CD4-positive, alpha-beta T cell (primary cell): ENCODE measurements around the gene RXFP3. TPM values are rescaled to one million over a fixed set of nuclear protein-coding genes. Genes with fewer than 3 reads are reported as not detected.

Experiments used
- ATAC-seq: fragments of 200-7000 bp; cut with Tn5 transposase; one replicate; pipeline ENCODE4 v1.10.0; 2022; ENCODE audit warnings: mild to moderate bottlenecking; ENCODE audit not compliant: poor library complexity
- CTCF ChIA-PET: fragments of 350-600 bp; sonication (Branson Sonifier 250); formaldehyde crosslinking; loops from one replicate; lab custom pipeline; 2021; ENCODE audit warnings: antibody characterized with exemption, inconsistent platforms; lab: Charles Lee
- POLR2A ChIA-PET: fragments of 350-600 bp; sonication (Branson Sonifier 250); formaldehyde crosslinking; loops from one replicate; lab custom pipeline; 2021; ENCODE audit warnings: antibody characterized with exemption, inconsistent platforms; lab: Charles Lee
- DNase-seq, 14 experiments: peaks; one replicate each; pipeline ENCODE4 v3.0.0-alpha.2; 2013 to 2020; ENCODE audit warnings: mixed read lengths in 2 of 14
- H3K27ac ChIP-seq, 2 donors: one replicate each; pipeline versions ENCODE4 v1.5.1 to v1.7.0; 2013; ENCODE audit warnings: low read length in 2 of 2, low read depth in 1 of 2, mild to moderate bottlenecking in 1 of 2
- H3K27me3 ChIP-seq, 2 experiments: 1 replicate in 1 of 2; 2 replicates in 1 of 2; pipeline versions ENCODE4 v1.6.1 to v1.7.0; 2013; ENCODE audit warnings: low read length in 2 of 2, control low read depth in 1 of 2, mild to moderate bottlenecking in 1 of 2, moderate library complexity in 1 of 2; ENCODE audit not compliant: insufficient read depth in 2 of 2, control insufficient read depth in 1 of 2
- H3K36me3 ChIP-seq: one replicate; pipeline ENCODE4 v1.6.1; 2013; ENCODE audit warnings: low read length, control low read depth; ENCODE audit not compliant: insufficient read depth
- H3K4me1 ChIP-seq: one replicate; pipeline ENCODE4 v1.6.1; 2013; ENCODE audit warnings: low read length, control low read depth; ENCODE audit not compliant: insufficient read depth
- H3K4me3 ChIP-seq: one replicate; pipeline ENCODE4 v1.5.1; 2013; ENCODE audit warnings: mild to moderate bottlenecking, low read length, moderate library complexity
- H3K9me3 ChIP-seq, 2 experiments: 1 replicate in 1 of 2; 2 replicates in 1 of 2; pipeline versions ENCODE4 v1.6.1 to v1.7.0; 2013; ENCODE audit warnings: low read length in 2 of 2, mild to moderate bottlenecking in 2 of 2, control low read depth in 1 of 2, moderate library complexity in 1 of 2; ENCODE audit not compliant: control insufficient read depth in 1 of 2, insufficient read depth in 1 of 2
- H3K27ac Mint-ChIP-seq: one replicate; pipeline ENCODE4 v1.8.0; 2020; ENCODE audit warnings: mixed read lengths
- H3K27me3 Mint-ChIP-seq: one replicate; pipeline ENCODE4 v1.8.0; 2021; ENCODE audit warnings: mixed read lengths
- H3K36me3 Mint-ChIP-seq: one replicate; pipeline ENCODE4 v1.8.0; 2021; ENCODE audit warnings: low read depth, mixed read lengths
- H3K4me1 Mint-ChIP-seq: one replicate; pipeline ENCODE4 v1.8.0; 2021; ENCODE audit warnings: low read depth, mixed read lengths
- H3K4me3 Mint-ChIP-seq: one replicate; pipeline ENCODE4 v1.8.0; 2020; ENCODE audit warnings: mild to moderate bottlenecking, mixed read lengths
- H3K9me3 Mint-ChIP-seq: one replicate; pipeline ENCODE4 v1.8.0; 2020; ENCODE audit warnings: mixed read lengths
- intact Hi-C, 2 experiments: fragments of 100-400 bp; cut with DNase I in 1 of 2; cut with micrococcal nuclease in 1 of 2; formaldehyde crosslinking; loops; one replicate each; pipeline versions ENCODE4 v1.15.1 to v1.9.0; 2023 to 2025; cut with DNase I, micrococcal nuclease
- total RNA-seq, 174 experiments: library from RNA in 2 of 174; stranded (reverse) in 2 of 174; gene quantifications; one replicate each; pipeline ENCODE4 v1.2.3 and lab custom pipeline; 2021 to 2026
- TF ChIP-seq, protein P1 (sequence below): fragments of 200-600 bp; IDR thresholded peaks from one replicate; pipeline ENCODE4 v1.8.0; 2022; ENCODE audit warnings: antibody characterized with exemption, mild to moderate bottlenecking

The RXFP3 gene
- total RNA-seq, 2 experiments from 2014 or later, result not detected

- Mint-ChIP-seq H3K27me3 (peaks cover 82% of the 10 kb centered on the region), H3K4me3 (no peak overlapping the region), H3K27ac (no peak overlapping the region), H3K9me3 (no peaks in the 10 kb centered on the region), H3K4me1 (no peaks in the 10 kb centered on the region), H3K36me3 (no peaks in the 10 kb centered on the region)
- TF ChIP-seq, protein P1, sequence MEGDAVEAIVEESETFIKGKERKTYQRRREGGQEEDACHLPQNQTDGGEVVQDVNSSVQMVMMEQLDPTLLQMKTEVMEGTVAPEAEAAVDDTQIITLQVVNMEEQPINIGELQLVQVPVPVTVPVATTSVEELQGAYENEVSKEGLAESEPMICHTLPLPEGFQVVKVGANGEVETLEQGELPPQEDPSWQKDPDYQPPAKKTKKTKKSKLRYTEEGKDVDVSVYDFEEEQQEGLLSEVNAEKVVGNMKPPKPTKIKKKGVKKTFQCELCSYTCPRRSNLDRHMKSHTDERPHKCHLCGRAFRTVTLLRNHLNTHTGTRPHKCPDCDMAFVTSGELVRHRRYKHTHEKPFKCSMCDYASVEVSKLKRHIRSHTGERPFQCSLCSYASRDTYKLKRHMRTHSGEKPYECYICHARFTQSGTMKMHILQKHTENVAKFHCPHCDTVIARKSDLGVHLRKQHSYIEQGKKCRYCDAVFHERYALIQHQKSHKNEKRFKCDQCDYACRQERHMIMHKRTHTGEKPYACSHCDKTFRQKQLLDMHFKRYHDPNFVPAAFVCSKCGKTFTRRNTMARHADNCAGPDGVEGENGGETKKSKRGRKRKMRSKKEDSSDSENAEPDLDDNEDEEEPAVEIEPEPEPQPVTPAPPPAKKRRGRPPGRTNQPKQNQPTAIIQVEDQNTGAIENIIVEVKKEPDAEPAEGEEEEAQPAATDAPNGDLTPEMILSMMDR, result no peak
- H3K4me3 ChIP-seq, result no peak overlapping the region
- intact Hi-C loops, result loop anchor here in 1 of 2 experiments (10.0 kb wide), 1 partner anchor 354 kb away; no protein-coding TSS in a partner anchor
- ChIA-PET POLR2A (no interaction called here), CTCF (no interaction called here)
- DNase-seq (no peak), ATAC-seq (no peak)
- peaks cover 40 to 64% of the 10 kb centered on the region in 2 experiments for H3K27me3 ChIP-seq
- H3K4me1 ChIP-seq, result peaks cover 7% of the 10 kb centered on the region
- H3K36me3 ChIP-seq, result no peaks in the 10 kb centered on the region
- H3K27ac ChIP-seq, result no peak overlapping the region
- peaks cover 0 to 26% of the 10 kb centered on the region in 2 experiments for H3K9me3 ChIP-seq
These were observed 2.7 kb downstream of the RXFP3 start for GRCh38 chr5:33938881-33939280.

GRCh38 chr5:33939556-33940262 lies 3.5 kb downstream of the RXFP3 start:
- peaks cover 75% of the 10 kb centered on the region for H3K27me3 Mint-ChIP-seq

GRCh38 chr5:33941090-33941489 lies 4.9 kb downstream of the RXFP3 start:
- Histone ChIP-seq H3K4me3 (no peak overlapping the region), H3K27ac (no peak overlapping the region), H3K27me3 (peaks cover 34 to 57% of the 10 kb centered on the region in 2 experiments), H3K4me1 (peaks cover 5% of the 10 kb centered on the region), H3K36me3 (no peaks in the 10 kb centered on the region), H3K9me3 (peaks cover 0 to 26% of the 10 kb centered on the region in 2 experiments)
- ChIA-PET POLR2A (no interaction called here), CTCF (no interaction called here)
- Mint-ChIP-seq H3K27ac (no peak overlapping the region), H3K4me3 (no peak overlapping the region), H3K4me1 (no peaks in the 10 kb centered on the region), H3K9me3 (no peaks in the 10 kb centered on the region), H3K27me3 (peaks cover 70% of the 10 kb centered on the region), H3K36me3 (no peaks in the 10 kb centered on the region)
- TF ChIP-seq, protein P1, result no peak
- DNase-seq, result no peak
- intact Hi-C loops, result no loop called here
- ATAC-seq, result no peak

More at GRCh38 chr5:33939556-33940262, 3.5 kb downstream of the RXFP3 start:
- no peaks in the 10 kb centered on the region for H3K4me1 Mint-ChIP-seq
- TF ChIP-seq, protein P1, result no peak
- no peak overlapping the region for H3K4me3 Mint-ChIP-seq
- ChIA-PET CTCF (interaction anchor here (0.6 kb wide), 1 partner anchor 1954 kb away, joined by 3 read pairs; no protein-coding TSS in a partner anchor), POLR2A (no interaction called here)
- ATAC-seq (no peak), DNase-seq (no peak)
- no peak overlapping the region for H3K27ac Mint-ChIP-seq
- H3K27me3 ChIP-seq, result peaks cover 40 to 64% of the 10 kb centered on the region in 2 experiments
- no peak overlapping the region for H3K4me3 ChIP-seq
- no peaks in the 10 kb centered on the region for H3K9me3 Mint-ChIP-seq
- peaks cover 7% of the 10 kb centered on the region for H3K4me1 ChIP-seq
- H3K9me3 ChIP-seq, result peaks cover 0 to 26% of the 10 kb centered on the region in 2 experiments
- intact Hi-C loops, result loop anchor here in 1 of 2 experiments (10.0 kb wide), 1 partner anchor 355 kb away; no protein-coding TSS in a partner anchor
- no peak overlapping the region for H3K27ac ChIP-seq
- no peaks in the 10 kb centered on the region for H3K36me3 ChIP-seq
- H3K36me3 Mint-ChIP-seq, result no peaks in the 10 kb centered on the region
